Measurements from ENCODE around the gene PLA2G4F.

DNA sequence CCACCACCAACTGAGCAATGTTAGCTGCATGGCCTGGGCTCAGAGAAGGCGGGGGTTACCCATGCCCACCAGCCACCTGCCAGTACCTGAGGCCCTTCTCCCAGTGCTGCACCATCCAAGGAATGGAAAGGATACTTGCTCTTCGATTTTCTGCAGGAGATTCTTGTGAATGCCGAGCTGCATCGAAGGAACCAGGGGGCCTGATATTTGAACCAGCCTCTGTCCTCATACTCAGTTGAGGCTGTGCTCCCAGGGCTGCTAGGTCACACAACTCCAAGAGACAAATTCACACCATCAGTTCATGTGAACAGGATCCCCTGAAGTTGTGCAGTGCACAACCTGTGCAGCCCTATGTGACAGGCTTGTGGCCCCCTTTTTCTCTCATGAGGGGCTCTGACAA, 18.0 kb downstream of the PLA2G4F start:
- TF ChIP-seq, protein P1, sequence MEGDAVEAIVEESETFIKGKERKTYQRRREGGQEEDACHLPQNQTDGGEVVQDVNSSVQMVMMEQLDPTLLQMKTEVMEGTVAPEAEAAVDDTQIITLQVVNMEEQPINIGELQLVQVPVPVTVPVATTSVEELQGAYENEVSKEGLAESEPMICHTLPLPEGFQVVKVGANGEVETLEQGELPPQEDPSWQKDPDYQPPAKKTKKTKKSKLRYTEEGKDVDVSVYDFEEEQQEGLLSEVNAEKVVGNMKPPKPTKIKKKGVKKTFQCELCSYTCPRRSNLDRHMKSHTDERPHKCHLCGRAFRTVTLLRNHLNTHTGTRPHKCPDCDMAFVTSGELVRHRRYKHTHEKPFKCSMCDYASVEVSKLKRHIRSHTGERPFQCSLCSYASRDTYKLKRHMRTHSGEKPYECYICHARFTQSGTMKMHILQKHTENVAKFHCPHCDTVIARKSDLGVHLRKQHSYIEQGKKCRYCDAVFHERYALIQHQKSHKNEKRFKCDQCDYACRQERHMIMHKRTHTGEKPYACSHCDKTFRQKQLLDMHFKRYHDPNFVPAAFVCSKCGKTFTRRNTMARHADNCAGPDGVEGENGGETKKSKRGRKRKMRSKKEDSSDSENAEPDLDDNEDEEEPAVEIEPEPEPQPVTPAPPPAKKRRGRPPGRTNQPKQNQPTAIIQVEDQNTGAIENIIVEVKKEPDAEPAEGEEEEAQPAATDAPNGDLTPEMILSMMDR (IDR thresholded peaks at IDR 0.05): no peak
- TF ChIP-seq POLR2AphosphoS5 (IDR thresholded peaks at IDR 0.05): no peak
- TF ChIP-seq POLR2A (IDR thresholded peaks at IDR 0.05): peak in 1 of 4 donors; percentile 15
